NT2/D1 (cell line): ENCODE measurements around the gene ENO3.

Experiments used
- YY1 ChIP-seq: IDR thresholded peaks from 2 replicates; pipeline ENCODE4 v1.6.1; 2011; ENCODE audit not compliant: insufficient read length, insufficient read depth
- ZNF274 ChIP-seq: IDR thresholded peaks from 2 replicates; pipeline ENCODE4 v1.6.1; 2011; ENCODE audit warnings: mild to moderate bottlenecking, low read depth, low read length

GRCh38 chr17:4903051-4903818 lies 47.7 kb upstream of the ENO3 start, which contains the start of gene CHRNE:
- TF ChIP-seq YY1 (no peak), ZNF274 (no peak)
